OCI-LY7 (cell line): ENCODE measurements around the gene SNCAIP. TPM values are rescaled to one million over a fixed set of nuclear protein-coding genes. Genes with fewer than 3 reads are reported as not detected.

Experiments used
- BruUV-seq: library from RNA; stranded (reverse); fragments of 400-500 nt; replicated peaks from 2 replicates; lab custom pipeline; 2021; lab: Mats Ljungman, UMichigan
- CTCF ChIA-PET: fragments of 300-600 bp; sonication (Branson Sonifier 250); formaldehyde crosslinking; loops from one replicate; lab custom pipeline; 2022; ENCODE audit warnings: antibody characterized with exemption; ENCODE audit not compliant: unreplicated experiment; lab: Charles Lee
- POLR2A ChIA-PET: fragments of 300-600 bp; sonication (Branson Sonifier 250); formaldehyde crosslinking; loops from one replicate; lab custom pipeline; 2022; ENCODE audit warnings: antibody characterized with exemption; lab: Charles Lee
- DNase-seq: peaks from one replicate; pipeline ENCODE4 v3.0.0-alpha.2; 2015; ENCODE audit warnings: low spot score
- H2AFZ ChIP-seq: fragments of 200-600 bp; sonication (generic), shearing (Covaris generic); 2 replicates; pipeline ENCODE4 v1.6.1; 2014; ENCODE audit warnings: mild to moderate bottlenecking, antibody characterized with exemption, low read length, moderate library complexity
- H3K27ac ChIP-seq: fragments of 200-600 bp; sonication (generic); 2 replicates; pipeline ENCODE4 v1.5.1; 2014; ENCODE audit warnings: mixed run types, low read depth, mild to moderate bottlenecking, moderate library complexity, low read length, inconsistent platforms; ENCODE audit not compliant: poor library complexity, severe bottlenecking
- H3K36me3 ChIP-seq: fragments of 200-600 bp; sonication (generic); 2 replicates; pipeline ENCODE4 v1.6.1; 2014; ENCODE audit warnings: mild to moderate bottlenecking, antibody characterized with exemption, low read length, moderate library complexity, mixed read lengths; ENCODE audit not compliant: insufficient read depth
- H3K4me1 ChIP-seq: fragments of 200-600 bp; sonication (generic); 2 replicates; pipeline ENCODE4 v1.5.1; 2014; ENCODE audit warnings: mild to moderate bottlenecking, low read length; ENCODE audit not compliant: insufficient read depth, poor library complexity, severe bottlenecking
- H3K4me2 ChIP-seq: fragments of 200-600 bp; sonication (generic); 2 replicates; pipeline ENCODE4 v1.6.1; 2014; ENCODE audit warnings: mild to moderate bottlenecking, low read length
- H3K4me3 ChIP-seq: fragments of 200-600 bp; sonication (generic); 2 replicates; pipeline ENCODE4 v1.5.1; 2014; ENCODE audit warnings: mild to moderate bottlenecking, low read depth, low read length; ENCODE audit not compliant: poor library complexity, severe bottlenecking
- H3K79me2 ChIP-seq: fragments of 200-600 bp; sonication (generic); 2 replicates; pipeline ENCODE4 v1.6.1; 2016; ENCODE audit warnings: low read depth, mild to moderate bottlenecking, low read length, moderate library complexity, mixed read lengths; ENCODE audit not compliant: insufficient read depth
- H3K9me2 ChIP-seq: fragments of 200-600 bp; sonication (generic); 2 replicates; pipeline ENCODE4 v1.6.1; 2016; ENCODE audit warnings: mild to moderate bottlenecking, low read length, mixed read lengths; ENCODE audit not compliant: insufficient read depth
- H3K9me3 ChIP-seq: fragments of 200-600 bp; sonication (generic); 2 replicates; pipeline ENCODE4 v1.6.1; 2014; ENCODE audit warnings: mild to moderate bottlenecking, mixed run types, low read length, mixed read lengths
- H4K20me1 ChIP-seq: fragments of 200-600 bp; sonication (generic); 2 replicates; pipeline ENCODE4 v1.6.1; 2014; ENCODE audit warnings: mild to moderate bottlenecking, antibody characterized with exemption, low read length, moderate library complexity, mixed read lengths; ENCODE audit not compliant: insufficient read depth
- CTCF ChIP-seq: fragments of 200-600 bp; sonication (generic); conservative IDR thresholded peaks from 2 replicates; pipeline ENCODE4 v1.5.1; 2014; ENCODE audit warnings: mild to moderate bottlenecking, antibody characterized with exemption, low read length, moderate library complexity, mixed read lengths
- EZH2phosphoT487 ChIP-seq: fragments of 200-600 bp; sonication (generic); IDR thresholded peaks from 2 replicates; pipeline ENCODE4 v1.6.1; 2018; ENCODE audit warnings: low read depth, borderline replicate concordance, mild to moderate bottlenecking, mixed run types, antibody characterized with exemption, low read length, moderate library complexity, mixed read lengths
- intact Hi-C: fragments of 100-400 bp; cut with micrococcal nuclease; formaldehyde crosslinking; loops from one replicate; pipeline ENCODE4 v1.10.0; 2022; ENCODE audit not compliant: unreplicated experiment
- total RNA-seq, 2 experiments: library from RNA; depleted of rRNA in 1 of 2; stranded (reverse); fragments of >200 nt in 1 of 2; shearing (Covaris generic) in 1 of 2; gene quantifications; 2 replicates each; pipeline ENCODE4 v1.2.3, GENCODE V29; 2014 to 2022

Gene SNCAIP
- total RNA-seq, 2 experiments from 2014 or later: not detected

GRCh38 chr5:122447879-122448278, 135.8 kb downstream of the SNCAIP start:
- TF ChIP-seq EZH2phosphoT487: no peak
- TF ChIP-seq CTCF: no peak
- H3K27ac ChIP-seq: no peak overlapping the region
- intact Hi-C loops: no loop called here
- DNase-seq: no peak
- H2AFZ ChIP-seq: no peak overlapping the region
- H3K9me2 ChIP-seq: no peaks in the 10 kb centered on the region
- H3K4me1 ChIP-seq: no peaks in the 10 kb centered on the region
- POLR2A ChIA-PET: interaction anchor here (0.6 to 0.9 kb wide), 3 partner anchors 507 to 1496 kb away, joined by 3 read pairs; no protein-coding TSS in a partner anchor
- no peak overlapping the region for H3K4me2 ChIP-seq
- no peaks in the 10 kb centered on the region for H3K79me2 ChIP-seq
- H3K4me3 ChIP-seq: no peak overlapping the region
- no TSS peak for BruUV-seq
- CTCF ChIA-PET: no interaction called here
- no peaks in the 10 kb centered on the region for H3K9me3 ChIP-seq
- no peaks in the 10 kb centered on the region for H3K36me3 ChIP-seq
- no peaks in the 10 kb centered on the region for H4K20me1 ChIP-seq

GRCh38 chr5:122454541-122454940, 142.5 kb downstream of the SNCAIP start:
- Histone ChIP-seq H3K79me2 (no peaks in the 10 kb centered on the region), H3K4me2 (no peak overlapping the region), H3K4me1 (no peaks in the 10 kb centered on the region), H3K4me3 (no peak overlapping the region), H4K20me1 (no peaks in the 10 kb centered on the region), H3K36me3 (no peaks in the 10 kb centered on the region), H2AFZ (no peak overlapping the region), H3K9me2 (no peaks in the 10 kb centered on the region), H3K27ac (no peak overlapping the region), H3K9me3 (no peaks in the 10 kb centered on the region)
- no TSS peak for BruUV-seq
- no peak for DNase-seq
- no peak for TF ChIP-seq CTCF
- TF ChIP-seq EZH2phosphoT487: no peak
- POLR2A ChIA-PET: interaction anchor here (0.6 kb wide), 1 partner anchor 17 kb away, joined by 3 read pairs; no protein-coding TSS in a partner anchor
- intact Hi-C loops: no loop called here
- CTCF ChIA-PET: no interaction called here

- Histone ChIP-seq H3K9me2 (no peaks in the 10 kb centered on the region), H3K4me2 (no peak overlapping the region), H3K79me2 (no peaks in the 10 kb centered on the region), H3K27ac (no peak overlapping the region), H3K4me3 (no peak overlapping the region), H3K36me3 (no peaks in the 10 kb centered on the region), H2AFZ (no peak overlapping the region), H4K20me1 (no peaks in the 10 kb centered on the region), H3K4me1 (no peaks in the 10 kb centered on the region), H3K9me3 (no peaks in the 10 kb centered on the region)
- intact Hi-C loops: no loop called here
- POLR2A ChIA-PET: no interaction called here
- no peak for DNase-seq
- no TSS peak for BruUV-seq
- CTCF ChIA-PET: no interaction called here
- no peak for TF ChIP-seq CTCF
- TF ChIP-seq EZH2phosphoT487: no peak
Observed at GRCh38 chr5:122455939-122456338, 143.9 kb downstream of the SNCAIP start.
